ENCODE data around the gene ACTL10.

The ACTL10 gene

GRCh38 chr20:33664762-33665144 is 2.0 kb upstream of the ACTL10 start:
- DNase-seq, result no peak

- peak; percentile 50 for DNase-seq
Observed at GRCh38 chr20:33667245-33667675, 517 bp downstream of the ACTL10 start.

GRCh38 chr20:33667676-33668465 is 1.1 kb downstream of the ACTL10 start:
- DNase-seq, result peak; percentile 53

- no peak for DNase-seq
Observed at GRCh38 chr20:33668466-33669155, 1.9 kb downstream of the ACTL10 start.

DNA sequence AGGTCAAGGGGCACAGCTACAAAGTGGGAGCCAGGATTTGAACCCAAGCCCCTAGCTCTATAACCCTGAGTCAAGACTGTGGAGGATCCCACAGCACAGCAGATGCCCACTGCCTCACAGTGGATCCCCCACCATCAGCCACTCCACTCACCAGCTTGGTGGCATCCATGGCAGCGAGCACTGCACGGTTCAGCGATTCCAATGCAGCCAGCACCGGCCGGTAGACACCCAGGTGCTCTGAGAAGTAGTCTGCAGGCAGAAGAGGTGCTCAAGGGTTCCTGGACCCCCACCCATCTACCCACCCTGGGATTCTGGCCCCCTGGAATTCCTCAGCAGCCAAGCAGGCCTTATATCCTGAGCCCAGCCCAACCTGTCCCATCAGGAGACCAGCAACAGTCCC is 2.5 kb downstream of the ACTL10 start:
- DNase-seq, result no peak

DNA sequence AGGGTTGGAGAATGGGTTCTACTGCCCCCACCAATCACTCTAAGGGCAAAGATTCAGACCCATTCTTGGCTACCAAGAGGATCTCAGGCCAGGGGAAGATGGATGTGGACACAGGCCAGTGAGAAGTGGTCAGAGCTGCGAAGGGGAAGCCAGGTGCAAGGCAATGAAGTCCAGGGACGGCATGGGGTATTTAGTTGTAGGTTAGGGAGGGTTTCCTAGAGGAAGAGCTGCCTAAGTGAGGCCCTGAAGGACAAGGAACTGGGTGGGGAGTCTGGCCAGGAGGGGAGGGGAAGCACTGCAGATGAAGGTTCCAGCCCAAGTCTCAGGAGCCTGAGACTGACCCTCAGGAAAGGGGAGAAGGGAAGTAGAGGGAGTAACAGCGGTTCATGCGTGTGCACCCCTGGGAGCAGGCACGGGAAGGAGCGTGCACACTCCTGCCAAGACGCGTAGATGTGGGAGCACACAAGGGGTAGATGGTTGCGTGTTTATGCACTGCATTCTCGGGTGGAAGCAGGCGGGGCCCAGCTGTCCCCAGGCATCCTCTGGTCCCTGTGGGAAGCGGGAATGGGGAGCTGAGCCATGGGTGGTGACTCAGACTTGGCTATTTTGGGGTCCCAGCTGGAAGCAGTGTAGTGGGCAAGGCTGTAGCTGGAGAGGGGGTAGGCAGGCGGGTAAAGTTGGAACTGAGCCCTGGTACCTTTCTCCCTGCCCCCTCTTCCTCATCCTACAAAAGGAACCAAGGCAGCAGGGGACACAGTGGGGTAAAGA is 3.3 kb downstream of the ACTL10 start:
- no peak for DNase-seq

- no peak for DNase-seq
Observed at GRCh38 chr20:33670715-33671499, 4.2 kb downstream of the ACTL10 start.

GRCh38 chr20:33671573-33672288 is 5.0 kb downstream of the ACTL10 start:
- no peak for DNase-seq

DNA sequence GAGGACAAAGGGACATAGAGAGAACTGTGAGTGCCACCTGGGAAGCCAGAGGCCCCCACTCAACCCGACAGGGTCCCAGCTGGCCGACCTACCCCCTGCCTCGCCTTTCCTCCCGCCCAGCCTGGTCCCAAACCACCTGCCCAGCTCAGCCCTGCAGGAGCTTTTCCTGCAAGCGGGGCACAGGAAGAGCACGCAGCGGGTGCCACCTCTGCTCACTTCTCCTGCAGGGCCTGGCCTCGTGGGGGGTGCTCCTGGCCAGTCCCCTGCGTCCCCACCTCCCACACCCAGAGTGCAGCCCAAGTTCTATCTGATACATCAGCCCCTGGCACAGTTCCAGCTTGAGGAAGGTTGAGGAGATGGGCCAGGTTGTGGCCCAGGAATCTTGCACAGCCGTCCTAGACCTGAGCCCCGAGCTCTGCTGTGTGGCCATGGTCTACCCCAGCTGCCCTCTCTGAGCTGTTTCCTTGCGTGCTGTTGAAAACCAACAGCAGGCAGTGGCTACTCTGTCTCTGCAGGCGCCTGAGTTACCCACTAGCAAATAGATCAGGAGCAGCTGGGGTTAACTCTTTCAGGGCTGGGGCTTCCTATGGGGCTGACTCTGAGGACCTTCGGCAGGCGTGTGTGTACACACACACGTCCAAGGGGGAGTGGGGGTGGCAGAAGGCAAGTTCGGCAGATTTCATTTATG is 5.8 kb downstream of the ACTL10 start:
- DNase-seq, result no peak

- DNase-seq, result no peak
Observed at GRCh38 chr20:33673114-33673409, 6.3 kb downstream of the ACTL10 start.

DNA sequence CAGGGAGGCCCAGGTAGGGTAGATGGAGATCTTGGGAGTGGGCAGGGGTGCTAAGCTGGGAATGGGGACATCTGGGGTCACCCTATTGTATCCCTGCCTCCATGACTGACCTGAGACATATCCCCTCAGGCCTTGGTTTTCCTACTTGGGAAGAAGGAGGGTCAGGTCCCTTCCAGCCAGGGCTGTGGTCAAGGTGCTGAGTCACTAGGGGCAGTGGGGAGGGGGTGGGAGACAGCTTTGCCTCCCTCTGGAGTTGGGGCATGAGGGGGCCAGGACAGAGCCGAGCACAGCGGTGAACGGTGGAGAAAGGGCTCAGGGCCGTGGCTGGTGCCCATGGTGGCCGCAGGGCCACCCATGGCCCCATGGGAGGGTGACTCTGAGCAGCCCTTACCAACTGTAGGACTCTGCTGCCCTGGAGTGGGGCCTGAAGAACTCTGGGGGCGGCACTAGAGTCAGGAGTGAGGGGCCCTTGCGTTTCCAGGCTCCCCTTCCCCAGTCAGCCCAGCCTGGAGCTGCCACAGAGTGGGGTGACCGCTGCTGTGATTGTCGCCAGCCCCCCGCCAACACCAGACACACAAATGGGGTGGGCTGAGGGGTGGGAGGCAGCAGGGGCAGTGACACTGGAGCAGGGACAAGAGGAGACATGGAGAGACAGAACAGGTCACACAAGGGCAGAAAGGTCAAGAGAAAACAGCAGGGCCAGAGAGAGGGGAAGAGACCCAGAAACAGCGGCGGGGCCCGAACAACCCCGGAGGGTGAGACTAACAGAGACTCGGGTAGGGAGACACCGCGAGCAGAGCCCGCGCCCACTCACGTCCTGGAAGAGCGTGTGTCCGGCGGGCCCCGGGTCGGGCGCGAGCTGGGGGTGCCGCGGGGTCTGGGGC is 6.9 kb downstream of the ACTL10 start:
- no peak for DNase-seq

- peak; percentile 57 for DNase-seq
Observed at GRCh38 chr20:33674294-33675135, 7.8 kb downstream of the ACTL10 start, which contains the start of gene NECAB3. Gene NECAB3 (minus strand): TSS chr20:33674428. CDS start chr20:33674352, 76 bp downstream.

DNA sequence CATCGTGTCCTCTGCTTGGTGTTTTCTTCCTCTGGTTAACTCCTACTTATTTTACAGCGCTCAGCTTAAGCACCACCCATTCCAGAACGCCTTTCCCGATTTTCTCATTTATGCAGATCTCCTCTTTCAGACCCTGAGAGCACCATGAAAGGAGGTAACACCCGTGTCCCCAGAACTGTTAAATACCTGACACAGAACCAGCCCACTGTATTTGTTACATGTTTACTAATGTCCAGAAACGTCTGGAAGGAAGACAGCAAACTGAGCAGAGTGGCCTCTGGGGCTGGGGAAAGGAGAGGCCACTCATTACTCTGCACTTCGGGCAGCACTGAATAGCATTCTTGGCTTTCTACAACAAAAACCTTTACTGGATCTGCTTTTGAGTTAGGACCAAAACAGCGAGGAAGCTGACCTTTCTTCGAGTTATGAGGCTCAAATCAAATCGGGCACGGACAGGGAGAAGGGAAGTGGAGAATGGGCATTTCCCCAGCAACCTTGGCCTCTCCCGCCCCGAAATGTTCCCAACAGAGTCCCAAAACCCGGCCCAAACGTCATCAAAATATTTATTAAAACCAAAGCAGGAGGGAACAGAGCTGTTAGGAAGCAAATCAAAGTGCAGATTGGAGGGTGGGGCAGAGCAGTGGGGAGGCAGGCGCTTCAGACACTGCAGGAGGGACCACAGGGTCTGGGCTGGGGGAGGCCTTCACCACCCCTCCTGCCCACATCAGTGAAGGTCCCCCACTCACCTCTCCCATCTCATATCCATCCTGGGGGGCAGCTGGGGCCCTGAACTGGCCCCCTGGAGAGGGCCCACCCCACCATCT is 8.6 kb downstream of the ACTL10 start:
- no peak for DNase-seq

DNA sequence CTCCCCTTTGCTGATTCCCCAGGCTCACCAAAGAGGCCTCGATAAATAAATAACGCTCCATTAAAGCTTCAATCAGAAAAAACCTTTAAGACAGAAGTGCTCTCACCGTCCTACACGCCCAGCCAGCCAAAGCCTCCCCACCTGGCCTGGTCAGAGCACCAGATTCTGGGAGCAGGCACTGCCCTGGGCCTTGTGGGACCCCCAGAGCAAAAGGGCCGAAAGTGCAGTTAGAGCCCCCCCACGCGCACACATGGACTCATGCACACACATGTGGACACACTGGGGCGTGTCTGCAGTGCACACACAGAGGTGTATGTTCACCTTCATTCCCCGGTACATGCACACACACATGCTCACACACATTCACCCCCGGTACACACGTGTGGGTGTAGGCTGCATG is 9.4 kb downstream of the ACTL10 start:
- no peak for DNase-seq

GRCh38 chr20:33676652-33677645 is 10.2 kb downstream of the ACTL10 start:
- DNase-seq, result no peak

GRCh38 chr20:33677991-33678702 is 11.4 kb downstream of the ACTL10 start:
- no peak for DNase-seq
